GM19043 (cell line): ENCODE measurements around the gene ACTR1A.

Experiments used
- ATAC-seq: cut with Tn5 transposase; IDR thresholded peaks from one replicate; pipeline ENCODE4 v1.9.1; 2021; ENCODE audit warnings: low read depth; ENCODE audit not compliant: unreplicated experiment

The ACTR1A gene

DNA sequence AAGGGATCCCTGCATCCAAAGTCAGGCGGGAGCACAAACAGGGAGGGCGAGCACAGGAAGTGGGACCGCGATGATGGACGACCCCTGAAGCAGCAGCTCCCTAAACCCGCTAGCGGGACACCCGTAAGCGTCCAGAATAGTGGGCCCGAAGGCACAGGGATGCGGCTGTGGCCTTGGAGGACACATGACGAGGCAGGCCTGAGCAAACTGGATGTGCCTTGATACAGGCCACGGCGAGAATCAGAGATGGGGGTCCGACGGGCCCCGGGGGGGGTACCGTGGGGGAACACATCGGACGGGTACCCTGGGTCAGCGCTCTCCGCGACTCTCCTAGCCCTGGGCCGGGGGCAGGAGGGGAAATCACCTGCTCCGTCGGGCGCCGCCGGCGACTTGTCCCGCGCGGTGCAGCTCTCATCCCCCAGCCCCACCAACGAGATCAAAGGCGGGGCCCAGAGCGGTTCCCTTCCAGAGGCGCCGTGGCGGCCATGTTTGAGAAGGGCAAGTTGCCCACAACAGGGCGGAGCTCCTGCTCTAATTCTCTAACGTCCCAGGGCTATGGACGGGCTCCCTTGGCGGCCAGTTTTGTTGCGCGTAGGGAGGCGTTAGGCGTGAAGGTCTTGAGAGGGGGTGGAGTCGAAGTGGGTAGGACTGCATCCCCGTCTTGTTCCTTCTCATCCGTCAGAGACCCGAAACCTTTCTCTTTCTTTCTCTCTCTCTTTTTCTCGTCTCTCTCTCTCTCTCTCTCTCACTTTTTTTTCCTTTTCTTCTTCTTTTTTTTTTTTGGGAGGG lies 70.2 kb downstream of the ACTR1A start, which contains the start of gene CUEDC2:
CUEDC2 (minus strand) TSS at position 413 of the 789 bp plus-strand sequence. CDS start 7,386 bp downstream, outside the sequence.
- peak; percentile 85 for ATAC-seq

DNA sequence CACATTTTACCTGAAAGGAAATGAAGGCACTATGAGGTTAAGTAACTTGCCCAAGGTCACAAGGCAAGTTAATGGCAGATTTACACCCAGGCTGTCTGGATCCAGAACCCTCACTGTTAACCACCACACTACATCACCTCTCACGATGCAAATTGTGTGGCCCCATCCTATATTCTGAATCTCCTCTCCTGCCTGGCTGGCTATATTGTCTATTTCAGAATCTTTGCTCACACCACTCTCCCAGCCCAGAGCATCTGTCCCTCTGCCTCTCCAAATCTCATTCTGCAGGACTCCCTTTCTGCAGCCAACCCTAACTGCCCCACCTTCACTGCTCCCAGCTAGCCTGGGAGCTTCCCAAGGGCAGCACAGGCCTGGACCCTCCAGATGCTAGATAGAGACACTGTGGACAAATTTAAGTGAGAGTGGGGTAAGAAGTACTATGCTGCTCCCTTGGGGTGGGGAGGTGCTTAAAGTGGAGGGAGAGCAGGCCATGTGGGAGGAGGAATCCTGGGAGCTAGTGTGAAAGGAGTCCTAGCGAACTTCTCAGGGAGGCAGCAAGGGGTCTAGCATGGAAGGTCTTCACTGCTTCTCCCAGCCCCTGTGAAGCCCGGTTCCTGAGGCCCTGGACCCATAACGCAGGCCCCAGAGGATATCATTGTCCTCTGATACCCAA lies 70.9 kb downstream of the ACTR1A start:
- no peak for ATAC-seq

DNA sequence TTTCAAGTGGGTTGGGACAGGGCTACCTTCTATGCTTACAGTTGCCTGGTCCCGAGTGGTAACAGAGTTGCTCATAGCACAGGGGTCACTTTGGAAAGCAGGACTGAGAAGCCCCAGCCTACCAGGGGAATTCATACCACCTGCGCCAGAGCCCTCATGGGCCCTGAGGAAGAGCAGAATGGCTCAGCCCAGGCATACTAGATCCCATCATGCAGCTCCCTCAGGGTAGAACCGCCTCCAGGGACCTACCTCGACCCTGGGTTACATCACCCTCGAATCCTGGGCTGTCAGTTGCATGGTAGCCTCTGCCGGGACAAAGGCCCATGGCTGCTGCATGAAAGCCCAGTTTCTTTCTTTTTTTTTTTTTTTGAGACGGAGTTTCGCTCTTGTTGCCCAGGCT lies 73.0 kb downstream of the ACTR1A start:
- no peak for ATAC-seq
